SU-DHL-6 (cell line): ENCODE measurements around the gene ITGB5.
"Not testable (repeated sequence)": the region's sequence is repeated elsewhere in the genome, so short reads cannot be mapped to it uniquely, and the experiment has no call there.

Experiments used
- H2AFZ ChIP-seq: fragments of 200-600 bp; sonication (generic); 2 replicates; pipeline ENCODE4 v1.6.1; 2014; ENCODE audit warnings: low read depth, mild to moderate bottlenecking, moderate library complexity, mixed read lengths, antibody characterized with exemption, low read length; ENCODE audit not compliant: severe bottlenecking
- H3F3A ChIP-seq: fragments of 200-600 bp; shearing (Covaris generic); 2 replicates; pipeline ENCODE4 v1.6.0; 2016; ENCODE audit warnings: antibody characterized with exemption, mild to moderate bottlenecking; ENCODE audit not compliant: insufficient read depth
- H3K27ac ChIP-seq: fragments of 200-600 bp; sonication (generic); 2 replicates; pipeline ENCODE4 v1.5.1; 2016; ENCODE audit warnings: low read depth, mild to moderate bottlenecking, low read length, moderate library complexity, mixed read lengths
- H3K27me3 ChIP-seq: fragments of 200-600 bp; sonication (generic), shearing (Covaris generic); 2 replicates; pipeline ENCODE4 v1.6.0; 2014; ENCODE audit warnings: mild to moderate bottlenecking, low read length
- H3K36me3 ChIP-seq: fragments of 200-600 bp; sonication (generic); 2 replicates; pipeline ENCODE4 v1.6.1; 2014; ENCODE audit warnings: mild to moderate bottlenecking, low read length, mixed read lengths
- H3K4me2 ChIP-seq: fragments of 300-600, 200-600 bp; shearing (Covaris generic), sonication (generic); 2 replicates; pipeline ENCODE4 v1.6.0; 2014; ENCODE audit warnings: low read length, low read depth, mild to moderate bottlenecking; ENCODE audit not compliant: poor library complexity, severe bottlenecking
- H3K4me3 ChIP-seq: fragments of 200-600 bp; sonication (generic); 2 replicates; pipeline ENCODE4 v1.5.1; 2014; ENCODE audit warnings: antibody characterized with exemption, low read length, mild to moderate bottlenecking, mixed read lengths; ENCODE audit not compliant: insufficient read depth, poor library complexity, severe bottlenecking
- H3K79me2 ChIP-seq: fragments of 200-600 bp; sonication (generic); 2 replicates; pipeline ENCODE4 v1.6.1; 2014; ENCODE audit warnings: mild to moderate bottlenecking, low read length, moderate library complexity; ENCODE audit not compliant: insufficient read depth
- H3K9ac ChIP-seq: fragments of 200-600 bp; sonication (generic); 2 replicates; pipeline ENCODE4 v1.7.0; 2014; ENCODE audit warnings: mild to moderate bottlenecking, low read length
- H3K9me2 ChIP-seq: fragments of 200-600 bp; sonication (generic); replicated peaks from 2 replicates; pipeline ENCODE4 v1.6.1; 2014; ENCODE audit warnings: low read length; ENCODE audit not compliant: insufficient read depth
- H3K9me3 ChIP-seq: fragments of 200-600 bp; sonication (generic); 2 replicates; pipeline ENCODE4 v1.6.1; 2014; ENCODE audit warnings: low read length, mixed read lengths; ENCODE audit not compliant: insufficient read depth
- H4K20me1 ChIP-seq: fragments of 200-600 bp; sonication (generic); 2 replicates; pipeline ENCODE4 v1.6.1; 2014; ENCODE audit warnings: low read depth, mild to moderate bottlenecking, antibody characterized with exemption, low read length, moderate library complexity, mixed read lengths
- CTCF ChIP-seq: fragments of 200-600 bp; sonication (generic); IDR thresholded peaks from one replicate; pipeline ENCODE4 v1.5.1; 2017; ENCODE audit warnings: antibody characterized with exemption, mild to moderate bottlenecking, low read length, moderate library complexity; ENCODE audit not compliant: insufficient read depth, poor library complexity, severe bottlenecking
- EZH2phosphoT487 ChIP-seq: fragments of 200-600 bp; sonication (generic), shearing (Covaris generic); conservative IDR thresholded peaks from 2 replicates; pipeline ENCODE4 v1.6.1; 2018; ENCODE audit warnings: mild to moderate bottlenecking, antibody characterized with exemption, low read length, moderate library complexity, mixed read lengths

The ITGB5 gene

GRCh38 chr3:124758851-124759635 lies 128.1 kb downstream of the ITGB5 start:
- Histone ChIP-seq H3K27me3 (no peaks in the 10 kb centered on the region), H3K36me3 (no peaks in the 10 kb centered on the region), H3F3A (no peaks in the 10 kb centered on the region), H2AFZ (no peak overlapping the region), H3K4me2 (no peak overlapping the region), H3K79me2 (no peaks in the 10 kb centered on the region), H4K20me1 (no peaks in the 10 kb centered on the region), H3K27ac (no peak overlapping the region), H3K4me3 (no peak overlapping the region), H3K9ac (no peak overlapping the region), H3K9me2 (no peaks in the 10 kb centered on the region), H3K9me3 (no peaks in the 10 kb centered on the region)
- TF ChIP-seq CTCF (no peak), EZH2phosphoT487 (no peak)

GRCh38 chr3:124757926-124758325 lies 129.2 kb downstream of the ITGB5 start:
- not testable (repeated sequence) for H2AFZ ChIP-seq, H3K36me3 ChIP-seq, H3K9me2 ChIP-seq, H4K20me1 ChIP-seq, H3F3A ChIP-seq, H3K9me3 ChIP-seq, H3K27ac ChIP-seq, H3K4me3 ChIP-seq, H3K9ac ChIP-seq, H3K4me2 ChIP-seq, H3K27me3 ChIP-seq, H3K79me2 ChIP-seq

GRCh38 chr3:124752051-124752450 lies 135.1 kb downstream of the ITGB5 start:
- Histone ChIP-seq H3K9me2 (no peaks in the 10 kb centered on the region), H4K20me1 (no peaks in the 10 kb centered on the region), H3K27ac (no peak overlapping the region), H3K9me3 (no peaks in the 10 kb centered on the region), H3K27me3 (no peaks in the 10 kb centered on the region), H3F3A (no peaks in the 10 kb centered on the region), H3K4me2 (no peak overlapping the region), H2AFZ (no peak overlapping the region), H3K79me2 (no peaks in the 10 kb centered on the region), H3K4me3 (no peak overlapping the region), H3K36me3 (no peaks in the 10 kb centered on the region), H3K9ac (no peak overlapping the region)
- TF ChIP-seq EZH2phosphoT487 = no peak

GRCh38 chr3:124751501-124751900 lies 135.7 kb downstream of the ITGB5 start:
- Histone ChIP-seq H3K27me3 (no peaks in the 10 kb centered on the region), H3K27ac (no peak overlapping the region), H3K9ac (no peak overlapping the region), H3K9me3 (no peaks in the 10 kb centered on the region), H3K36me3 (no peaks in the 10 kb centered on the region), H3K4me2 (no peak overlapping the region), H3F3A (no peaks in the 10 kb centered on the region), H3K79me2 (no peaks in the 10 kb centered on the region), H4K20me1 (no peaks in the 10 kb centered on the region), H3K9me2 (no peaks in the 10 kb centered on the region), H3K4me3 (no peak overlapping the region), H2AFZ (no peak overlapping the region)
- TF ChIP-seq CTCF (no peak), EZH2phosphoT487 (no peak)

- H3F3A ChIP-seq, H3K9me3 ChIP-seq, H3K9ac ChIP-seq, H3K9me2 ChIP-seq, H3K4me3 ChIP-seq, H3K79me2 ChIP-seq, H4K20me1 ChIP-seq, H3K27me3 ChIP-seq, H2AFZ ChIP-seq, H3K27ac ChIP-seq, H3K4me2 ChIP-seq, H3K36me3 ChIP-seq: not testable (repeated sequence)
Observed at GRCh38 chr3:124749877-124750276, 137.3 kb downstream of the ITGB5 start.
